ENCODE measurements around the gene TMEM209. TPM values are rescaled to one million over a fixed set of nuclear protein-coding genes. Genes with fewer than 3 reads are reported as not detected.
"Not testable (repeated sequence)": the region's sequence is repeated elsewhere in the genome, so short reads cannot be mapped to it uniquely, and the experiment has no call there.

Gene TMEM209
- total RNA-seq, 1 donor from 2014 or later: 10.8 TPM

DNA sequence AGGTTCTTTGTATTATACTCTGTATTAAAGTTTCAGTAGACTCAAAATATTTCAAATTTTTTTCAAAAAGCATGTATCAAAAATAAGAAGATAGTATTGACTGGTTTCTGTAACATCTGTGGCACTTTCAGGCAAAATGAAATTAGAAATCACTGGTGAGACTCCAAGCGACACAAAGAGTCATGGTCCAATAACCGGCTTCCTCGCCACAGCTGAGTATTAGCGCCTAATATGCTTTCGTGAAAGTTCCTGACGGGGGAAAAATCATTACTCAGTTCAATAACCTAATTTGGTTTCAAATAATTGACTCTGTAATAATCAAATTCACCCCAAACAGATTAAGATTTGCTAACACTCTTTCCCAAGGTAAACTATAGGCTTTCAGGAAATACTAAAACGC, 13.4 kb downstream of the TMEM209 start:
- no peak for DNase-seq (ENCODE audit: extremely low spot score in 2 of 2)
- no peak overlapping the region for H3K27ac ChIP-seq
- TF ChIP-seq, protein P1, sequence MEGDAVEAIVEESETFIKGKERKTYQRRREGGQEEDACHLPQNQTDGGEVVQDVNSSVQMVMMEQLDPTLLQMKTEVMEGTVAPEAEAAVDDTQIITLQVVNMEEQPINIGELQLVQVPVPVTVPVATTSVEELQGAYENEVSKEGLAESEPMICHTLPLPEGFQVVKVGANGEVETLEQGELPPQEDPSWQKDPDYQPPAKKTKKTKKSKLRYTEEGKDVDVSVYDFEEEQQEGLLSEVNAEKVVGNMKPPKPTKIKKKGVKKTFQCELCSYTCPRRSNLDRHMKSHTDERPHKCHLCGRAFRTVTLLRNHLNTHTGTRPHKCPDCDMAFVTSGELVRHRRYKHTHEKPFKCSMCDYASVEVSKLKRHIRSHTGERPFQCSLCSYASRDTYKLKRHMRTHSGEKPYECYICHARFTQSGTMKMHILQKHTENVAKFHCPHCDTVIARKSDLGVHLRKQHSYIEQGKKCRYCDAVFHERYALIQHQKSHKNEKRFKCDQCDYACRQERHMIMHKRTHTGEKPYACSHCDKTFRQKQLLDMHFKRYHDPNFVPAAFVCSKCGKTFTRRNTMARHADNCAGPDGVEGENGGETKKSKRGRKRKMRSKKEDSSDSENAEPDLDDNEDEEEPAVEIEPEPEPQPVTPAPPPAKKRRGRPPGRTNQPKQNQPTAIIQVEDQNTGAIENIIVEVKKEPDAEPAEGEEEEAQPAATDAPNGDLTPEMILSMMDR (IDR thresholded peaks at IDR 0.05): no peak
- TF ChIP-seq POLR2A (IDR thresholded peaks at IDR 0.05) (no peak), POLR2AphosphoS5 (IDR thresholded peaks at IDR 0.05; ENCODE audit: insufficient read depth in 1 of 2, low read depth in 1 of 2) (no peak)
- intact Hi-C loops (cut with DNase I): no loop called here
- no peaks in the 10 kb centered on the region for H3K9me3 ChIP-seq
- H3K36me3 ChIP-seq: peaks cover 0 to 17% of the 10 kb centered on the region in 2 donors
- no peak overlapping the region for H3K4me3 ChIP-seq
- H3K4me1 ChIP-seq: no peaks in the 10 kb centered on the region
- H3K27me3 ChIP-seq: no peaks in the 10 kb centered on the region

- intact Hi-C loops (cut with DNase I): no loop called here
- H3K36me3 ChIP-seq: peaks cover 0 to 12% of the 10 kb centered on the region in 2 donors
Measured at GRCh38 chr7:130189343-130189742, 15.9 kb downstream of the TMEM209 start.

GRCh38 chr7:130187360-130187759, 17.8 kb downstream of the TMEM209 start:
- Histone ChIP-seq H3K27me3 (no peaks in the 10 kb centered on the region), H3K27ac (no peak overlapping the region), H3K4me1 (no peaks in the 10 kb centered on the region), H3K4me3 (no peak overlapping the region), H3K36me3 (peaks cover 0 to 10% of the 10 kb centered on the region in 2 donors), H3K9me3 (no peaks in the 10 kb centered on the region)
- no peak for DNase-seq (ENCODE audit: extremely low spot score in 2 of 2)
- no peak for TF ChIP-seq POLR2A (IDR thresholded peaks at IDR 0.05)
- no peak for TF ChIP-seq POLR2AphosphoS5 (IDR thresholded peaks at IDR 0.05; ENCODE audit: insufficient read depth in 1 of 2, low read depth in 1 of 2)
- TF ChIP-seq, protein P1 (IDR thresholded peaks at IDR 0.05): no peak
- intact Hi-C loops (cut with DNase I): no loop called here

More at GRCh38 chr7:130189343-130189742, 15.9 kb downstream of the TMEM209 start:
- no peak for DNase-seq (ENCODE audit: extremely low spot score in 2 of 2)
- Histone ChIP-seq H3K4me1 (no peaks in the 10 kb centered on the region), H3K27me3 (no peaks in the 10 kb centered on the region), H3K27ac (no peak overlapping the region), H3K9me3 (no peaks in the 10 kb centered on the region), H3K4me3 (no peak overlapping the region)
- TF ChIP-seq, protein P1 (IDR thresholded peaks at IDR 0.05): no peak

DNA sequence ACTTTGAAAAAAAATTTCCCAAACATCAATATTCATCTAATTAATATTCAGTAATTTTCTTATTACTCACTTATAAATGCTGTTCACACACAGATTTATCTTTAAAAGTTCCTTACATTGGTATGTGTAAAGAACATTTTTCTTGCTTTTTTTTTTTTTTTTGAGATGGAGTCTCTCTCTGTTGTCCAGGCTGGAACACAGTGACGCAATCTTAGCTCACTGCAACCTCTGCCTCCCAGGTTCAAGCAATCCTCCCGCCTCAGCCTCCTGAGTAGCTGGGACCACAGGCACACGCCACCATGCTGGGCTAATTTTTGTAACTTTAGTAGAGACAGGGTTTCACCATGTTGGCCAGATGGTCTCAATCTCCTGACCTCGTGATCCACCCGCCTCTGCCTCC, 20.9 kb downstream of the TMEM209 start:
- H3K27ac ChIP-seq; H3K4me1 ChIP-seq; intact Hi-C loops (cut with DNase I); H3K9me3 ChIP-seq; H3K4me3 ChIP-seq; H3K27me3 ChIP-seq; DNase-seq (ENCODE audit: extremely low spot score in 2 of 2): not testable (repeated sequence)
- H3K36me3 ChIP-seq: peaks cover 0 to 34% of the 10 kb centered on the region in 2 donors

DNA sequence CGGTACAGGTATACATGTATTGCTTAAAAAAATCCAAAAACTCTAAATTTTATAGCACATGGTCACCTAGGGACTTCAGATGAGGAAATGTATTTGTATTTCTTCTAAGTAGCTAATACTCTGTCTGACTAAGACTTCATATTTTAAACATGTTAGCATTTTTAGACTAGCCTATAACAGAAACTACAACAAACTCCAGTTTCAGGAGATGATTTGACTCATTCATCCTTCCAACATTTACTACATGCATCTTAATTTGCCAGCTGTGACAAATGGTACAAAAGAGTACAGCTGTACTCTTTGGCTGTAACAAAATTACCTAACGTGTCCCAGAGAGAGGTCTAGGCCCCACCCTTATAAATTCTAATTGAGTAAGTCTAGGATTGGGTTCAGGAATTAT, 22.2 kb downstream of the TMEM209 start:
- H3K36me3 ChIP-seq: peaks cover 0 to 35% of the 10 kb centered on the region in 2 donors
- intact Hi-C loops (cut with DNase I): no loop called here
- no peaks in the 10 kb centered on the region for H3K27me3 ChIP-seq
- H3K9me3 ChIP-seq: no peaks in the 10 kb centered on the region
- H3K4me3 ChIP-seq: no peak overlapping the region
- TF ChIP-seq, protein P1 (IDR thresholded peaks at IDR 0.05): no peak
- TF ChIP-seq POLR2AphosphoS5 (IDR thresholded peaks at IDR 0.05; ENCODE audit: insufficient read depth in 1 of 2, low read depth in 1 of 2) (no peak), POLR2A (IDR thresholded peaks at IDR 0.05) (no peak)
- no peak overlapping the region for H3K27ac ChIP-seq
- DNase-seq (ENCODE audit: extremely low spot score in 2 of 2): no peak
- H3K4me1 ChIP-seq: no peaks in the 10 kb centered on the region

DNA sequence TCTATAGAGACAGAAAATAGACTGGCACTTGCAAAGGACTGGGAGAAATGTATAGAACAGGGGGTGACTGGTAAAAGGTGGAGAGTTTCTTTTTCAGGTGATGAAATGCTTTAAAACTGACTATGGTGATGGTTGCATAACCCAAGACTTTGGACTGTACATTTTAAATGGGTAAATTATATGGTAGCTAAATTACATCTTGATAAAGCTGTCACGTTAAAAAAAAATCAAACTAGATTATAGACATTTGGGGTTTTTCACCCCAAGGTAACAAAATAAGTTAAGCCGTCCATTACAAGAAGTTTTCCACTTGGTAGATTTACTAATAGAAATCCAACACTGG, 24.0 kb downstream of the TMEM209 start:
- no peak overlapping the region for H3K27ac ChIP-seq
- H3K36me3 ChIP-seq: peaks cover 0 to 43% of the 10 kb centered on the region in 2 donors
- H3K27me3 ChIP-seq: no peaks in the 10 kb centered on the region
- TF ChIP-seq, protein P1 (IDR thresholded peaks at IDR 0.05): no peak
- TF ChIP-seq POLR2AphosphoS5 (IDR thresholded peaks at IDR 0.05; ENCODE audit: insufficient read depth in 1 of 2, low read depth in 1 of 2) (no peak), POLR2A (IDR thresholded peaks at IDR 0.05) (no peak)
- no peaks in the 10 kb centered on the region for H3K4me1 ChIP-seq
- no peak for DNase-seq (ENCODE audit: extremely low spot score in 2 of 2)
- H3K4me3 ChIP-seq: no peak overlapping the region
- H3K9me3 ChIP-seq: no peaks in the 10 kb centered on the region
- intact Hi-C loops (cut with DNase I): no loop called here

Measured in vagina (tissue), 2 donors.